CD4-positive, alpha-beta T cell (primary cell): Measurements from ENCODE around the gene TAOK3. TPM values are rescaled to one million over a fixed set of nuclear protein-coding genes. Genes with fewer than 3 reads are reported as not detected.

ENCODE experiments used
- ATAC-seq: fragments of 200-7000 bp; cut with Tn5 transposase; one replicate; pipeline ENCODE4 v1.10.0; 2022; ENCODE audit warnings: mild to moderate bottlenecking; ENCODE audit not compliant: poor library complexity
- CTCF ChIA-PET: fragments of 350-600 bp; sonication (Branson Sonifier 250); formaldehyde crosslinking; loops from one replicate; lab custom pipeline; 2021; ENCODE audit warnings: antibody characterized with exemption, inconsistent platforms; lab: Charles Lee
- POLR2A ChIA-PET: fragments of 350-600 bp; sonication (Branson Sonifier 250); formaldehyde crosslinking; loops from one replicate; lab custom pipeline; 2021; ENCODE audit warnings: antibody characterized with exemption, inconsistent platforms; lab: Charles Lee
- DNase-seq, 14 experiments: peaks; one replicate each; pipeline ENCODE4 v3.0.0-alpha.2; 2013 to 2020; ENCODE audit warnings: mixed read lengths in 2 of 14
- H3K27ac ChIP-seq, 2 donors: one replicate each; pipeline versions ENCODE4 v1.5.1 to v1.7.0; 2013; ENCODE audit warnings: low read length in 2 of 2, low read depth in 1 of 2, mild to moderate bottlenecking in 1 of 2
- H3K27me3 ChIP-seq, 2 experiments: 1 replicate in 1 of 2; 2 replicates in 1 of 2; pipeline versions ENCODE4 v1.6.1 to v1.7.0; 2013; ENCODE audit warnings: low read length in 2 of 2, control low read depth in 1 of 2, mild to moderate bottlenecking in 1 of 2, moderate library complexity in 1 of 2; ENCODE audit not compliant: insufficient read depth in 2 of 2, control insufficient read depth in 1 of 2
- H3K36me3 ChIP-seq: one replicate; pipeline ENCODE4 v1.6.1; 2013; ENCODE audit warnings: low read length, control low read depth; ENCODE audit not compliant: insufficient read depth
- H3K4me1 ChIP-seq: one replicate; pipeline ENCODE4 v1.6.1; 2013; ENCODE audit warnings: low read length, control low read depth; ENCODE audit not compliant: insufficient read depth
- H3K4me3 ChIP-seq: one replicate; pipeline ENCODE4 v1.5.1; 2013; ENCODE audit warnings: mild to moderate bottlenecking, low read length, moderate library complexity
- H3K9me3 ChIP-seq, 2 experiments: 1 replicate in 1 of 2; 2 replicates in 1 of 2; pipeline versions ENCODE4 v1.6.1 to v1.7.0; 2013; ENCODE audit warnings: low read length in 2 of 2, mild to moderate bottlenecking in 2 of 2, control low read depth in 1 of 2, moderate library complexity in 1 of 2; ENCODE audit not compliant: control insufficient read depth in 1 of 2, insufficient read depth in 1 of 2
- H3K27ac Mint-ChIP-seq: one replicate; pipeline ENCODE4 v1.8.0; 2020; ENCODE audit warnings: mixed read lengths
- H3K27me3 Mint-ChIP-seq: one replicate; pipeline ENCODE4 v1.8.0; 2021; ENCODE audit warnings: mixed read lengths
- H3K36me3 Mint-ChIP-seq: one replicate; pipeline ENCODE4 v1.8.0; 2021; ENCODE audit warnings: low read depth, mixed read lengths
- H3K4me1 Mint-ChIP-seq: one replicate; pipeline ENCODE4 v1.8.0; 2021; ENCODE audit warnings: low read depth, mixed read lengths
- H3K4me3 Mint-ChIP-seq: one replicate; pipeline ENCODE4 v1.8.0; 2020; ENCODE audit warnings: mild to moderate bottlenecking, mixed read lengths
- H3K9me3 Mint-ChIP-seq: one replicate; pipeline ENCODE4 v1.8.0; 2020; ENCODE audit warnings: mixed read lengths
- CTCF ChIP-seq: fragments of 200-600 bp; IDR thresholded peaks from one replicate; pipeline ENCODE4 v1.8.0; 2022; ENCODE audit warnings: antibody characterized with exemption, mild to moderate bottlenecking
- intact Hi-C, 2 experiments: fragments of 100-400 bp; cut with DNase I in 1 of 2; cut with micrococcal nuclease in 1 of 2; formaldehyde crosslinking; loops; one replicate each; pipeline versions ENCODE4 v1.15.1 to v1.9.0; 2023 to 2025; cut with DNase I, micrococcal nuclease
- total RNA-seq, 174 experiments: library from RNA in 2 of 174; stranded (reverse) in 2 of 174; gene quantifications; one replicate each; pipeline ENCODE4 v1.2.3 and lab custom pipeline; 2021 to 2026

Gene TAOK3
- total RNA-seq, 2 experiments from 2014 or later: 53.5 to 56.6 TPM

GRCh38 chr12:118237908-118238307 lies 134.8 kb downstream of the TAOK3 start:
- H3K27me3 Mint-ChIP-seq: no peaks in the 10 kb centered on the region
- H3K4me1 Mint-ChIP-seq: no peaks in the 10 kb centered on the region
- TF ChIP-seq CTCF: no peak
- intact Hi-C loops: no loop called here
- ChIA-PET POLR2A (no interaction called here), CTCF (interaction anchor here (0.6 kb wide), 1 partner anchor 28 kb away, joined by 4 read pairs; no protein-coding TSS in a partner anchor)
- Histone ChIP-seq H3K36me3 (peaks cover 61% of the 10 kb centered on the region), H3K27me3 (no peaks in the 10 kb centered on the region), H3K4me3 (no peak overlapping the region), H3K4me1 (no peaks in the 10 kb centered on the region), H3K27ac (no peak overlapping the region), H3K9me3 (no peaks in the 10 kb centered on the region)
- H3K4me3 Mint-ChIP-seq: no peak overlapping the region
- peaks cover 73% of the 10 kb centered on the region for H3K36me3 Mint-ChIP-seq
- H3K27ac Mint-ChIP-seq: peak overlapping the region; percentile 70
- ATAC-seq: no peak
- no peaks in the 10 kb centered on the region for H3K9me3 Mint-ChIP-seq
- DNase-seq: no peak

GRCh38 chr12:118237052-118237665 lies 135.5 kb downstream of the TAOK3 start:
- Histone ChIP-seq H3K27ac (no peak overlapping the region), H3K4me3 (no peak overlapping the region), H3K36me3 (peaks cover 61% of the 10 kb centered on the region), H3K4me1 (no peaks in the 10 kb centered on the region), H3K27me3 (no peaks in the 10 kb centered on the region), H3K9me3 (no peaks in the 10 kb centered on the region)
- intact Hi-C loops: no loop called here
- CTCF ChIA-PET: interaction anchor here (0.6 kb wide), 1 partner anchor 28 kb away, joined by 4 read pairs; no protein-coding TSS in a partner anchor
- Mint-ChIP-seq H3K9me3 (no peaks in the 10 kb centered on the region), H3K27ac (peak overlapping the region; percentile 70), H3K4me3 (no peak overlapping the region), H3K4me1 (no peaks in the 10 kb centered on the region), H3K27me3 (no peaks in the 10 kb centered on the region), H3K36me3 (peaks cover 74% of the 10 kb centered on the region)
- POLR2A ChIA-PET: no interaction called here
- no peak for TF ChIP-seq CTCF
- DNase-seq: peak in 3 of 14 experiments; percentile 18 to 30 (median 29)
- ATAC-seq: no peak

DNA sequence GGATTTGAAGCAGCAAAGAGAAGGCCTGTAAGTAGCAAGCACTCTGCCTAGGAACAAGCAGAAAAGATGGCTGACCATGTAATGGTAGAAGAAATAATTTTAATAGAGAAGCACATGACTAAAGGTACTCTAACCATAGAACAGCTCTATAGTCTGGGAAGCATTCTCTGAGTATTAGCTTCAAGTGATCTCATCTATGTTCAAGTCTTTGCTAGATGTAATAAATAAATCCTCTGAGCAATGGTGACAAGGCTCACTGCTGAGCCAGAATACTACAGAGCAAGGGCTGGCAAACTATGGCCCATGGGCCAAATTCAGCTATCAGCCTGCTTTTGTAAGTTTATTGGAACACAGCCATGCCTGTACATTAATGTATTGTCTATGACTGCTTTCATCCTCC lies 152.0 kb downstream of the TAOK3 start:
- DNase-seq (no peak), ATAC-seq (no peak)
- no peak overlapping the region for H3K4me3 Mint-ChIP-seq
- Histone ChIP-seq H3K4me1 (no peaks in the 10 kb centered on the region), H3K4me3 (no peak overlapping the region), H3K36me3 (peaks cover 10% of the 10 kb centered on the region), H3K9me3 (no peaks in the 10 kb centered on the region), H3K27ac (no peak overlapping the region), H3K27me3 (no peaks in the 10 kb centered on the region)
- intact Hi-C loops: no loop called here
- CTCF ChIA-PET: no interaction called here
- H3K9me3 Mint-ChIP-seq: no peaks in the 10 kb centered on the region
- H3K27me3 Mint-ChIP-seq: no peaks in the 10 kb centered on the region
- no peaks in the 10 kb centered on the region for H3K4me1 Mint-ChIP-seq
- TF ChIP-seq CTCF: no peak
- peak overlapping the region; percentile 55 for H3K27ac Mint-ChIP-seq
- peaks cover 64% of the 10 kb centered on the region for H3K36me3 Mint-ChIP-seq
- POLR2A ChIA-PET: no interaction called here
